GM12891 (cell line): ENCODE results near the gene KCNJ14. TPM values are rescaled to one million over a fixed set of nuclear protein-coding genes. Genes with fewer than 3 reads are reported as not detected.

Source experiments
- DNase-seq: peaks from one replicate; pipeline ENCODE4 v3.0.0; 2011; ENCODE audit warnings: low spot score; ENCODE audit not compliant: insufficient read length
- FAIRE-seq: peaks from 2 replicates; lab custom pipeline; 2011; peaks lifted over from hg19 to GRCh38; lab: Jason Lieb, UNC
- PAX5 ChIP-seq: IDR thresholded peaks from 2 replicates; pipeline ENCODE4 v1.6.1; 2011; ENCODE audit warnings: low read length, moderate library complexity, mild to moderate bottlenecking; ENCODE audit not compliant: insufficient read depth, severe bottlenecking
- POLR2A ChIP-seq: IDR thresholded peaks from 2 replicates; pipeline ENCODE4 v1.6.1; 2011; ENCODE audit warnings: low read depth, low read length, control low read depth
- POLR2AphosphoS5 ChIP-seq: IDR thresholded peaks from 2 replicates; pipeline ENCODE4 v1.6.1; 2011; ENCODE audit warnings: low read depth, low read length, control low read depth
- POU2F2 ChIP-seq: IDR thresholded peaks from 2 replicates; pipeline ENCODE4 v1.6.1; 2011; ENCODE audit warnings: low read depth, mild to moderate bottlenecking, control low read depth, low read length, moderate library complexity
- SPI1 ChIP-seq: IDR thresholded peaks from 2 replicates; pipeline ENCODE4 v1.6.1; 2011; ENCODE audit warnings: low read depth, low read length, control low read depth
- TAF1 ChIP-seq: IDR thresholded peaks from 2 replicates; pipeline ENCODE4 v1.6.1; 2011; ENCODE audit warnings: low read depth, low read length, control low read depth
- polyA plus RNA-seq: library from polyadenylated mRNA; unstranded; fragments of >200 nt; gene quantifications from one replicate; pipeline ENCODE4 v1.2.1, GENCODE V29; 2012; ENCODE audit warnings: low read depth, missing spikeins, inconsistent platforms; ENCODE audit not compliant: missing spikeins

The KCNJ14 gene
- 0.41 TPM for polyA plus RNA-seq

GRCh38 chr19:48455171-48455907, at the start of gene KCNJ14:
Gene KCNJ14 (plus strand): TSS chr19:48455574. CDS start chr19:48461725, 6,151 bp downstream.
- no peak for TF ChIP-seq POU2F2
- no peak for TF ChIP-seq TAF1
- no peak for TF ChIP-seq PAX5
- TF ChIP-seq POLR2A: no peak
- TF ChIP-seq POLR2AphosphoS5: no peak
- TF ChIP-seq SPI1: no peak
- FAIRE-seq: no peak
- no peak for DNase-seq

GRCh38 chr19:48405850-48406249, 49.5 kb upstream of the KCNJ14 start:
- FAIRE-seq (peak; percentile 82), DNase-seq (no peak)

GRCh38 chr19:48413879-48414587, 41.3 kb upstream of the KCNJ14 start:
- DNase-seq (no peak), FAIRE-seq (no peak)
- TF ChIP-seq PAX5 (no peak), POLR2A (no peak), POLR2AphosphoS5 (no peak), SPI1 (no peak), TAF1 (no peak), POU2F2 (no peak)

More at GRCh38 chr19:48405850-48406249, 49.5 kb upstream of the KCNJ14 start:
- TF ChIP-seq SPI1: peak; percentile 95
- no peak for TF ChIP-seq POLR2A
- no peak for TF ChIP-seq POU2F2
- no peak for TF ChIP-seq PAX5

- FAIRE-seq: no peak
- no peak for TF ChIP-seq POLR2AphosphoS5
- TF ChIP-seq POU2F2: no peak
- TF ChIP-seq SPI1: no peak
- no peak for TF ChIP-seq PAX5
- TF ChIP-seq POLR2A: no peak
- no peak for TF ChIP-seq TAF1
- no peak for DNase-seq
Observed at GRCh38 chr19:48415395-48415794, 40.0 kb upstream of the KCNJ14 start.

- FAIRE-seq: no peak
Observed at GRCh38 chr19:48415806-48416221, 39.6 kb upstream of the KCNJ14 start.

GRCh38 chr19:48417421-48417820, 38.0 kb upstream of the KCNJ14 start:
- no peak for FAIRE-seq
- TF ChIP-seq POU2F2 (no peak), PAX5 (no peak), POLR2A (no peak), TAF1 (no peak), POLR2AphosphoS5 (no peak), SPI1 (no peak)

More at GRCh38 chr19:48415806-48416221, 39.6 kb upstream of the KCNJ14 start:
- no peak for DNase-seq
- TF ChIP-seq TAF1 (no peak), POLR2AphosphoS5 (no peak), POU2F2 (no peak), PAX5 (no peak), SPI1 (no peak), POLR2A (no peak)

GRCh38 chr19:48418317-48419064, 36.9 kb upstream of the KCNJ14 start:
- DNase-seq (no peak), FAIRE-seq (peak; percentile 20)
- TF ChIP-seq TAF1 (no peak), SPI1 (no peak), POLR2AphosphoS5 (no peak)

More at GRCh38 chr19:48417421-48417820, 38.0 kb upstream of the KCNJ14 start:
- no peak for DNase-seq

- no peak for FAIRE-seq
- DNase-seq: no peak
- TF ChIP-seq POU2F2: no peak
- no peak for TF ChIP-seq TAF1
- no peak for TF ChIP-seq SPI1
Observed at GRCh38 chr19:48419158-48419920, 36.0 kb upstream of the KCNJ14 start.

GRCh38 chr19:48421548-48421947, 33.8 kb upstream of the KCNJ14 start:
- TF ChIP-seq TAF1 (no peak), POU2F2 (no peak), POLR2A (no peak), SPI1 (no peak), POLR2AphosphoS5 (no peak), PAX5 (no peak)
- no peak for DNase-seq
- no peak for FAIRE-seq
